ENCODE data around the gene TCF4.
A peak's percentile ranks its signal among the peaks of the same experiment; 100 is the strongest.

TCF4 gene

DNA sequence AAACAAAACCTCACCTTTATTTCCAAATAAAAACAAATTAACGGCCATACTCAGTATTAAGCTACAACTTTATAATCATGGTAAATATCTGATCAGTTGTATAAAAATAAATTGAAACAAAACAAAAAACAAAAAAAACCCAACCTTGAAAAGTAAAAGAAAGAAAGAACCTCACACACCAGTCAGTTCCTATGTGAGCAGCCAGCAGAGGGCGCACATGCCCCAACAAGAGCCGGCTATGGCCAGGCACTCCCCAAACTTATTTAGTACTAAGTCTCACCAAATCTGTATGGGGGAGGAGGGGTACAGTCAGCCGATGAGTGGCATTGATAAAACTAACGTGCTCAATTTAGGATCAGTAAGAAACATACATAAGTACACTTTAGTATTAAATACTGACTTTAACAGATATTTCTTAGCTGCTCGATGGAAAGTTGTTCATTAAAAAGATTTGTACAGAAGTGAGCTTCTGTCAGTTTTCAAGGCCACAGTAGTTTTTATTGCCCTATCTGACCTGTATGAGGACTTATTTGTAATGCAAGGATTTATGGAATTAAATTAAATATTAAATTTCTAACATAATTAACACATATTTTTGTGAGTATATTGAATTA lies 172.6 kb downstream of the TCF4 start:
- no peak overlapping the region for H3K27ac ChIP-seq (ENCODE audit: extremely low read depth, low read depth, low read length)
- POLR2A ChIA-PET, result no interaction called here
- H3K4me3 ChIP-seq (ENCODE audit: low read depth, low read length), result no peak overlapping the region
- peaks cover 10% of the 10 kb centered on the region; the same call in 1 of the 2 replicates for H3K4me1 ChIP-seq (ENCODE audit: control insufficient read depth, insufficient read depth, low read length)
- no peaks in the 10 kb centered on the region for H3K9me3 ChIP-seq (ENCODE audit: control insufficient read depth, insufficient read depth, low read depth, low read length)
- no peaks in the 10 kb centered on the region for H3K36me3 ChIP-seq (ENCODE audit: control insufficient read depth in 2 of 2, insufficient read depth in 1 of 2, low read length in 2 of 2)
- CTCF ChIA-PET, result interaction anchor here (0.6 to 4.0 kb wide), 54 partner anchors 9 to 1287 kb away, joined by 3 to 51 read pairs (median 4); no protein-coding TSS in a partner anchor
- TF ChIP-seq ZNF24 (tag by site-specific recombination; IDR thresholded peaks at IDR 0.05), result no peak
- TF ChIP-seq, protein P1, sequence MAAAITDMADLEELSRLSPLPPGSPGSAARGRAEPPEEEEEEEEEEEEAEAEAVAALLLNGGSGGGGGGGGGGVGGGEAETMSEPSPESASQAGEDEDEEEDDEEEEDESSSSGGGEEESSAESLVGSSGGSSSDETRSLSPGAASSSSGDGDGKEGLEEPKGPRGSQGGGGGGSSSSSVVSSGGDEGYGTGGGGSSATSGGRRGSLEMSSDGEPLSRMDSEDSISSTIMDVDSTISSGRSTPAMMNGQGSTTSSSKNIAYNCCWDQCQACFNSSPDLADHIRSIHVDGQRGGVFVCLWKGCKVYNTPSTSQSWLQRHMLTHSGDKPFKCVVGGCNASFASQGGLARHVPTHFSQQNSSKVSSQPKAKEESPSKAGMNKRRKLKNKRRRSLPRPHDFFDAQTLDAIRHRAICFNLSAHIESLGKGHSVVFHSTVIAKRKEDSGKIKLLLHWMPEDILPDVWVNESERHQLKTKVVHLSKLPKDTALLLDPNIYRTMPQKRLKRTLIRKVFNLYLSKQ (tag by site-specific recombination; IDR thresholded peaks at IDR 0.05; ENCODE audit: borderline replicate concordance), result no peak
- no peak for TF ChIP-seq ZEB2 (tag by site-specific recombination; IDR thresholded peaks at IDR 0.05)
- TF ChIP-seq HOXC10 (CRISPR knock-in tag; IDR thresholded peaks at IDR 0.05), result no peak
- no peak for TF ChIP-seq ZNF2 (tag by site-specific recombination; IDR thresholded peaks at IDR 0.05)
- no peak for TF ChIP-seq ZNF133 (tag by site-specific recombination; IDR thresholded peaks at IDR 0.05)
- TF ChIP-seq ZNF311 (tag by site-specific recombination; IDR thresholded peaks at IDR 0.05; ENCODE audit: borderline replicate concordance), result no peak
- TF ChIP-seq ZNF501 (tag by site-specific recombination; IDR thresholded peaks at IDR 0.05), result 0 out of 2 replicates have a peak, but pooled peaks have one; percentile 36
- TF ChIP-seq ZSCAN30 (tag by site-specific recombination; IDR thresholded peaks at IDR 0.05), result 0 out of 2 replicates have a peak, but pooled peaks have one; percentile 51
- TF ChIP-seq ZNF843 (tag by site-specific recombination; IDR thresholded peaks at IDR 0.05), result no peak
- TF ChIP-seq ZNF626 (tag by site-specific recombination; IDR thresholded peaks at IDR 0.05), result no peak
- TF ChIP-seq REPIN1 (tag by site-specific recombination; IDR thresholded peaks at IDR 0.05; ENCODE audit: low read depth), result no peak
- TF ChIP-seq ZNF350 (tag by site-specific recombination; IDR thresholded peaks at IDR 0.05), result no peak
- TF ChIP-seq ZNF792 (tag by site-specific recombination; IDR thresholded peaks at IDR 0.05), result no peak
- TF ChIP-seq KLF8 (tag by site-specific recombination; IDR thresholded peaks at IDR 0.05), result no peak
- no peak for TF ChIP-seq ZNF791 (tag by site-specific recombination; IDR thresholded peaks at IDR 0.05)
- TF ChIP-seq PRDM6 (tag by site-specific recombination; IDR thresholded peaks at IDR 0.05), result no peak
- no peak; the same call in 1 of the 2 replicates for TF ChIP-seq ZBTB10 (tag by site-specific recombination; IDR thresholded peaks at IDR 0.05)
- no peak for TF ChIP-seq SP3 (tag by site-specific recombination; IDR thresholded peaks at IDR 0.05)
- TF ChIP-seq YY1 (tag by site-specific recombination; IDR thresholded peaks at IDR 0.05), result no peak
- no peak for TF ChIP-seq ZNF488 (tag by site-specific recombination; IDR thresholded peaks at IDR 0.05)
- TF ChIP-seq GLI4 (tag by site-specific recombination; IDR thresholded peaks at IDR 0.05), result no peak
- TF ChIP-seq ZNF585B (tag by site-specific recombination; IDR thresholded peaks at IDR 0.05), result no peak
- TF ChIP-seq YY2 (tag by site-specific recombination; IDR thresholded peaks at IDR 0.05), result no peak
- TF ChIP-seq ZNF202 (tag by site-specific recombination; IDR thresholded peaks at IDR 0.05; ENCODE audit: borderline replicate concordance), result no peak
- no peak for TF ChIP-seq ZNF341 (tag by site-specific recombination; IDR thresholded peaks at IDR 0.05; ENCODE audit: low read depth)
- TF ChIP-seq INSM2 (tag by site-specific recombination; IDR thresholded peaks at IDR 0.05), result no peak
- TF ChIP-seq, protein P2, sequence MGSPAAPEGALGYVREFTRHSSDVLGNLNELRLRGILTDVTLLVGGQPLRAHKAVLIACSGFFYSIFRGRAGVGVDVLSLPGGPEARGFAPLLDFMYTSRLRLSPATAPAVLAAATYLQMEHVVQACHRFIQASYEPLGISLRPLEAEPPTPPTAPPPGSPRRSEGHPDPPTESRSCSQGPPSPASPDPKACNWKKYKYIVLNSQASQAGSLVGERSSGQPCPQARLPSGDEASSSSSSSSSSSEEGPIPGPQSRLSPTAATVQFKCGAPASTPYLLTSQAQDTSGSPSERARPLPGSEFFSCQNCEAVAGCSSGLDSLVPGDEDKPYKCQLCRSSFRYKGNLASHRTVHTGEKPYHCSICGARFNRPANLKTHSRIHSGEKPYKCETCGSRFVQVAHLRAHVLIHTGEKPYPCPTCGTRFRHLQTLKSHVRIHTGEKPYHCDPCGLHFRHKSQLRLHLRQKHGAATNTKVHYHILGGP (tag by site-specific recombination; IDR thresholded peaks at IDR 0.05), result no peak
- no peak for TF ChIP-seq ZNF335 (tag by site-specific recombination; conservative IDR thresholded peaks at IDR 0.05)
- TF ChIP-seq ZNF677 (tag by site-specific recombination; IDR thresholded peaks at IDR 0.05), result no peak
